Measurements from ENCODE around the gene IRS4. TPM values are rescaled to one million over a fixed set of nuclear protein-coding genes. Genes with fewer than 3 reads are reported as not detected.

The IRS4 gene
- total RNA-seq, 1 donor from 2014 or later = not detected

DNA sequence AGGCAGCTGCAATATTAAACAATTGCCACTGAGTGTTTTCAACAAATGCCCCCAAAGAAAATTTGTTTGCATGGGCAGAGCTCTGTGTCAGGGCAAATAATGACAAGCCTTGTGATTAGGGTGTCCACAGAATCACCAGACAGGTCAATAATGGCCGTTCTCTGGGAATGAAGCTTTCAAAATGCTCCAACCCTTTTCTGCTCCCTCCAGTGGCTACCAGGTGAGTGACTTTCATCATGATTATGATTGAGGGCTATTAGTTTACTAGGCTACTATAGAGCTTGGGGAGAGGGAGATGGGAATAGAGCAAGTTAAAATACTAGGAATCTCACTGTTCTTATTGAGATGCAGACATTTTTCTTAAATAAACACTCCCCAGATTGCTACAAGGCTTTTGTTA is 23.5 kb downstream of the IRS4 start:
- no peaks in the 10 kb centered on the region for H3K4me1 Mint-ChIP-seq (ENCODE audit: low read depth)
- DNase-seq (ENCODE audit: low spot score) = no peak
- no peaks in the 10 kb centered on the region for H3K9me3 Mint-ChIP-seq
- H3K36me3 Mint-ChIP-seq (ENCODE audit: low read depth) = no peaks in the 10 kb centered on the region
- no peak overlapping the region for H3K4me3 Mint-ChIP-seq (ENCODE audit: low read depth)
- H3K27ac Mint-ChIP-seq = no peak overlapping the region
- intact Hi-C loops (cut with micrococcal nuclease) = no loop called here
- H3K27me3 Mint-ChIP-seq (ENCODE audit: low read depth) = no peaks in the 10 kb centered on the region

DNA sequence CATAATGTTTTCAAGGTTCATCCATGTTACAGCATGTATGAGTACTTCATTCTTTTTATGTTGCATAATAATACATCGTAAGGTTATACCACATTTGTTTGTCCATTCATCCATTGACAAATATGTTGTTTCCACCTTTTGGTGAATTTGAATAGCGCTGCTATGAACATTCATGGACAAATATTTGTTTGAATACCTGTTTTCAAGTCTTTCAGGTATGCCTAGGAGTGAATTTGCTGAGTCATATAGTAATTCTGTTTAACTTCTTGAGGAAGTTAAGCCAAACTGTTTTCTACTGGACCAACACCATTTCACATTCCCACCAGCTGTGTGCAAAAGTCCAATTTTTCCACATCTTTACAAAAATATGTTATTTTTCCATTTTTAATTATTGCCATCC is 31.5 kb downstream of the IRS4 start:
- Mint-ChIP-seq H3K36me3 (ENCODE audit: low read depth) (no peaks in the 10 kb centered on the region), H3K27ac (no peak overlapping the region), H3K27me3 (ENCODE audit: low read depth) (no peaks in the 10 kb centered on the region), H3K4me3 (ENCODE audit: low read depth) (no peak overlapping the region), H3K9me3 (no peaks in the 10 kb centered on the region), H3K4me1 (ENCODE audit: low read depth) (no peaks in the 10 kb centered on the region)
- no peak for DNase-seq (ENCODE audit: low spot score)
- intact Hi-C loops (cut with micrococcal nuclease) = no loop called here

DNA sequence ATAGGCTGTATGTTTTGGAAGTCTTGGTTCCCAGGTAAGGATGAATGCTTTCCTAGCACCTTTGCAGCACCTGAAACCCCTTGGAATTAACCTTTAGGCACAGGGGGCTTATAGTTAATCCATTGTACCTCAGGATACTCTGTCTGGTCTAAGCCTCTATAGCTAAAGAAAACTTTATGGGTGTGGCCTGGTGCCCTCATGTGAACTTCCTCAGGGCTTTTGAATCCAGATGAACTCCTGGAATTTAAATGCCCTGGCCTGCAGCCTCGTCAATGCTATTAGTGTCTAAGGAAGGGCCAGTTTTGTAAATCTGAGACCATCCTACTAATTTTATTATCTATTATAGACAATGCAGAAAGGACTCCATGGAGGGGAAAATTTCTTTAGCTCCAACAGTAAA is 33.8 kb downstream of the IRS4 start:
- no peaks in the 10 kb centered on the region for H3K27me3 Mint-ChIP-seq (ENCODE audit: low read depth)
- H3K4me1 Mint-ChIP-seq (ENCODE audit: low read depth) = no peaks in the 10 kb centered on the region
- H3K36me3 Mint-ChIP-seq (ENCODE audit: low read depth) = no peaks in the 10 kb centered on the region
- no peak overlapping the region for H3K27ac Mint-ChIP-seq
- no peak overlapping the region for H3K4me3 Mint-ChIP-seq (ENCODE audit: low read depth)
- intact Hi-C loops (cut with micrococcal nuclease) = no loop called here
- no peaks in the 10 kb centered on the region for H3K9me3 Mint-ChIP-seq
- no peak for DNase-seq (ENCODE audit: low spot score)

DNA sequence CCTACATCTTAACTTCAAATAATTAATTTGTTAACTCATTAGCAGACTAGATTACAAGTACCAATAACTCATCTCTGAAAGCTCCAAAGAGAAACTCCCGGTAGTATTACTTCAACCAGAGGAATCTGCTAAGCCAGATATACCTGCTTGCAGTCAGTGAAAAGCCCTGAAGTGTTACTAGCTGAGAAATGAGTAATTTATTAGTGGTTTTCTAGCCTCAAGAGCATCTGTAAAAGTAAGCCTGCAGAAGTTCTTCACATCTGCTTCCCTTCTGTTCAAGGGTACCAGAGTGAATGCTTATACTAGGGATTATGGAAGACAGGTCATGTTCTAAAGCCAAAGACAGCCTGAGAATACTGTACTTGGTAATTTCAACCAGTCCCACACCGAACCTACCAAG is 34.7 kb downstream of the IRS4 start:
- H3K27me3 Mint-ChIP-seq (ENCODE audit: low read depth) = no peaks in the 10 kb centered on the region
- H3K4me3 Mint-ChIP-seq (ENCODE audit: low read depth) = no peak overlapping the region
- no peaks in the 10 kb centered on the region for H3K9me3 Mint-ChIP-seq
- intact Hi-C loops (cut with micrococcal nuclease) = no loop called here
- no peaks in the 10 kb centered on the region for H3K4me1 Mint-ChIP-seq (ENCODE audit: low read depth)
- no peaks in the 10 kb centered on the region for H3K36me3 Mint-ChIP-seq (ENCODE audit: low read depth)
- DNase-seq (ENCODE audit: low spot score) = no peak
- H3K27ac Mint-ChIP-seq = no peak overlapping the region

DNA sequence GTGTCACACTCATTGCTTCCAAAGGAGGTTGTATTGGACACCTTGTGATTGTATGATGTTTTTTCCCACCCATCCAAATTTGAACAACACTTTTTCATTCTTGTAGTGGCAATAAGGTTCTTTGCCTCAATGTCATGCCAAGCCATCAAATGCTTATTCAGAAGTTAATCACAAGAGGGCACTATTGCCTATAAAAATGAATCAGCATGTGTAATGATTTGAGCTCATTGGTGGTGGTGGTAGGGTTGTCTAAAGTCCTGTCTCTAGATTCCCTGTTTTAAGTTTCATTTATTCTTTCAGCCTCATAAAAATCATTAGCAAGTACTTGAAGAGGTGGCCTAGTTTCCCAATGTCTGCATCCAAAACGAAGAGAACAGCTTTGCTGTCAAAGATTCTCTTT is 37.0 kb downstream of the IRS4 start:
- no peaks in the 10 kb centered on the region for H3K36me3 Mint-ChIP-seq (ENCODE audit: low read depth)
- H3K4me1 Mint-ChIP-seq (ENCODE audit: low read depth) = no peaks in the 10 kb centered on the region
- H3K9me3 Mint-ChIP-seq = no peaks in the 10 kb centered on the region
- no peaks in the 10 kb centered on the region for H3K27me3 Mint-ChIP-seq (ENCODE audit: low read depth)
- H3K4me3 Mint-ChIP-seq (ENCODE audit: low read depth) = no peak overlapping the region
- DNase-seq (ENCODE audit: low spot score) = no peak
- no peak overlapping the region for H3K27ac Mint-ChIP-seq
- intact Hi-C loops (cut with micrococcal nuclease) = loop anchor here (10.0 kb wide), 1 partner anchor 685 kb away; no protein-coding TSS in a partner anchor

DNA sequence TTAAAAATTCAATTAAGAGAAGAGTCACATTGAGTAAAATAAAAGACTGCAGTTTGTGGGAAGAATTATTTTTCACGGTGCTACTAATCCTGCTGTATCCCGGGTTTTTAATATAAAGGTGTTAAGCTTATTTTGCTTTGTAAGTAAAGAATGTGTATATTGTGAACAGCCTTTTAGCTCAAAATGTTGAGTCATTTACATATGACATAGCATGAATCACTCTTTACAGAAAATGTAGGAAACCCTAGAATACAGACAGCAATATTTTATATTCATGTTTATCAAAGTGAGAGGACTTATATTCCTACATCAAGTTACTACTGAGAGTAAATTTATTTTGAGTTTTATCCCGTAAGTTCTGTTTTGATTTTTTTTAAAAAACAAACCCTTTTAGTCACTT is 39.7 kb downstream of the IRS4 start:
- Mint-ChIP-seq H3K9me3 (no peaks in the 10 kb centered on the region), H3K27me3 (ENCODE audit: low read depth) (no peaks in the 10 kb centered on the region), H3K4me1 (ENCODE audit: low read depth) (no peaks in the 10 kb centered on the region), H3K4me3 (ENCODE audit: low read depth) (no peak overlapping the region), H3K36me3 (ENCODE audit: low read depth) (no peaks in the 10 kb centered on the region), H3K27ac (no peak overlapping the region)
- DNase-seq (ENCODE audit: low spot score) = no peak
- intact Hi-C loops (cut with micrococcal nuclease) = loop anchor here (10.0 kb wide), 1 partner anchor 688 kb away; no protein-coding TSS in a partner anchor
